ENCODE measurements around the gene ARMC7. TPM values are rescaled to one million over a fixed set of nuclear protein-coding genes. Genes with fewer than 3 reads are reported as not detected.

Gene ARMC7
- total and polyA plus RNA-seq, 2 of the 13 experiments (the other 11 are each of a cell fraction or from before 2014, with no cell fraction given), result 3.9 to 4.2 TPM

DNA sequence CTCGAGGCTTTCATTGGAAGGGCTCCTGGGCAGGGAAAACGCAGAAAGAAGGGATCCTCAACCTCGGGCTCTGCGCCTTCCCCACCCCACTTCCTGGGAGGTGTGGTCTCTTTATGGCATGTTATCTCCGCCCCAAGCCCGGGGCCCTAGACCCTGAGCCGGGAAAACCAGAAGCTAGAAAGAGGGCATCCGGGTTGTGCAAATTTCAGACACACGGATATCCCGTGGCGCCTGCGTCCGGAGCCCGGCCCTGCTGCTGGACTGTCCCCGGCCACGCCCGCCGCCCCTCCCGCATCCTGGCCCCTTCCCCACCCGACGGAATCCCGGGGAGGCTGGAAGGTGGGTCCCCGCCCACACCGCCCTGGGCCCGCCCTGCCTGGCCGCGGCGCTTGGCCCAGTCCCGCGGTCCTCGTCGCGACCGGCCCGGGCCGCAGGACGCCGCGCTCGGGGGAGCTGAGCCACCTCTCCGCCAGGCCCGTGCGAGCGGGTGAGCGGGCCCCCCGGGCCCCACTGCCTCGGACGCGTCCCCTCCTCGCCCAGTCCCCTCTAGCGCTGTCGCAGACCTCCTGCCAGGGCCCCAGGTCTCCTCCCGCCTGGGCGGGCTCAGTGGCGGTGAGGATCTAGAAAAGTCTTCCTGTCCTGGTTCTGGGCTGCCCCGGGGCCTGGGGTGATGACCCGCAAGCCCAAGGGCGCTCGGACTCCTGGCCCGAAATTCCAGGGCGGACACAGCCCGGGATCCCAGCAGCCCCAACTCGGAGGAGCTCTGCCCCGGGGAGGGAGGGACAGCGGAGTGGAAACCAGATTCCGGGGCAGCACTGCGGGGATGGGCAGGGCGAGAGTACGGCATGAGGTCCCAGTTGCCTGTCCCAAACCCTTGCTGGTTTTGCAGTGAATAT, 22.0 kb upstream of the ARMC7 start, which contains the start of gene SLC16A5 (continued):
- TF ChIP-seq MAF1 (CRISPR knock-in tag; IDR thresholded peaks at IDR 0.05; ENCODE audit: borderline replicate concordance) (no peak; the same call in 1 of the 2 replicates), ONECUT2 (CRISPR knock-in tag; IDR thresholded peaks at IDR 0.05) (no peak), MBNL3 (CRISPR knock-in tag; conservative IDR thresholded peaks at IDR 0.05) (no peak), ZNF343 (CRISPR knock-in tag; IDR thresholded peaks at IDR 0.05) (no peak), EHMT2 (IDR thresholded peaks at IDR 0.05; ENCODE audit: borderline replicate concordance, low read depth, low read length) (no peak), ZNF644 (CRISPR knock-in tag; IDR thresholded peaks at IDR 0.05; ENCODE audit: low read depth) (no peak), ADNP (CRISPR knock-in tag; IDR thresholded peaks at IDR 0.05) (no peak), ZNF616 (CRISPR knock-in tag; IDR thresholded peaks at IDR 0.05; ENCODE audit: low read depth) (peak; percentile 65; the same call in 1 of the 2 replicates), ZNF224 (CRISPR knock-in tag; IDR thresholded peaks at IDR 0.05) (no peak), CCDC6 (CRISPR knock-in tag; IDR thresholded peaks at IDR 0.05) (no peak), ZNF766 (CRISPR knock-in tag; IDR thresholded peaks at IDR 0.05; ENCODE audit: borderline replicate concordance) (peak; percentile 68; the same call in 1 of the 2 replicates), ZNF850 (CRISPR knock-in tag; conservative IDR thresholded peaks at IDR 0.05) (no peak), ZMYM3 (CRISPR knock-in tag; IDR thresholded peaks at IDR 0.05) (no peak), POGZ (CRISPR knock-in tag; IDR thresholded peaks at IDR 0.05) (no peak), ZFX (CRISPR knock-in tag; IDR thresholded peaks at IDR 0.05; ENCODE audit: low read depth) (peak; percentile 84), ZNF674 (CRISPR knock-in tag; IDR thresholded peaks at IDR 0.05; ENCODE audit: low read depth) (no peak), GTF3A (CRISPR knock-in tag; conservative IDR thresholded peaks at IDR 0.05) (no peak; the same call in 1 of the 2 replicates), CBX5 (CRISPR knock-in tag; IDR thresholded peaks at IDR 0.05; ENCODE audit: borderline replicate concordance) (peak; percentile 33; the same call in 1 of the 2 replicates), SRSF1 (optimal IDR thresholded peaks at IDR 0.05; ENCODE audit: low read depth, low read length) (no peak), ATM (IDR thresholded peaks at IDR 0.05; ENCODE audit: borderline replicate concordance) (no peak), ZNF615 (CRISPR knock-in tag; IDR thresholded peaks at IDR 0.05; ENCODE audit: borderline replicate concordance) (no peak), NR2F6 (IDR thresholded peaks at IDR 0.05) (peak; percentile 53; the same call in 1 of the 2 replicates), NR2F6 (CRISPR knock-in tag; IDR thresholded peaks at IDR 0.05) (peak; percentile 78), SUZ12 (IDR thresholded peaks at IDR 0.05; ENCODE audit: low read depth, low read length) (no peak), EED (CRISPR knock-in tag; IDR thresholded peaks at IDR 0.05) (peak; percentile 47; the same call in 1 of the 2 replicates), TSC22D2 (CRISPR knock-in tag; IDR thresholded peaks at IDR 0.05; ENCODE audit: borderline replicate concordance) (no peak; the same call in 1 of the 2 replicates)
- TF ChIP-seq, protein P1, sequence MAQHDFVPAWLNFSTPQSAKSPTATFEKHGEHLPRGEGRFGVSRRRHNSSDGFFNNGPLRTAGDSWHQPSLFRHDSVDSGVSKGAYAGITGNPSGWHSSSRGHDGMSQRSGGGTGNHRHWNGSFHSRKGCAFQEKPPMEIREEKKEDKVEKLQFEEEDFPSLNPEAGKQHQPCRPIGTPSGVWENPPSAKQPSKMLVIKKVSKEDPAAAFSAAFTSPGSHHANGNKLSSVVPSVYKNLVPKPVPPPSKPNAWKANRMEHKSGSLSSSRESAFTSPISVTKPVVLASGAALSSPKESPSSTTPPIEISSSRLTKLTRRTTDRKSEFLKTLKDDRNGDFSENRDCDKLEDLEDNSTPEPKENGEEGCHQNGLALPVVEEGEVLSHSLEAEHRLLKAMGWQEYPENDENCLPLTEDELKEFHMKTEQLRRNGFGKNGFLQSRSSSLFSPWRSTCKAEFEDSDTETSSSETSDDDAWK (CRISPR knock-in tag; IDR thresholded peaks at IDR 0.05), result no peak
- TF ChIP-seq, protein P2, sequence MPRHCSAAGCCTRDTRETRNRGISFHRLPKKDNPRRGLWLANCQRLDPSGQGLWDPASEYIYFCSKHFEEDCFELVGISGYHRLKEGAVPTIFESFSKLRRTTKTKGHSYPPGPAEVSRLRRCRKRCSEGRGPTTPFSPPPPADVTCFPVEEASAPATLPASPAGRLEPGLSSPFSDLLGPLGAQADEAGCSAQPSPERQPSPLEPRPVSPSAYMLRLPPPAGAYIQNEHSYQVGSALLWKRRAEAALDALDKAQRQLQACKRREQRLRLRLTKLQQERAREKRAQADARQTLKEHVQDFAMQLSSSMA (CRISPR knock-in tag; IDR thresholded peaks at IDR 0.05), result no peak
- TF ChIP-seq, protein P3, sequence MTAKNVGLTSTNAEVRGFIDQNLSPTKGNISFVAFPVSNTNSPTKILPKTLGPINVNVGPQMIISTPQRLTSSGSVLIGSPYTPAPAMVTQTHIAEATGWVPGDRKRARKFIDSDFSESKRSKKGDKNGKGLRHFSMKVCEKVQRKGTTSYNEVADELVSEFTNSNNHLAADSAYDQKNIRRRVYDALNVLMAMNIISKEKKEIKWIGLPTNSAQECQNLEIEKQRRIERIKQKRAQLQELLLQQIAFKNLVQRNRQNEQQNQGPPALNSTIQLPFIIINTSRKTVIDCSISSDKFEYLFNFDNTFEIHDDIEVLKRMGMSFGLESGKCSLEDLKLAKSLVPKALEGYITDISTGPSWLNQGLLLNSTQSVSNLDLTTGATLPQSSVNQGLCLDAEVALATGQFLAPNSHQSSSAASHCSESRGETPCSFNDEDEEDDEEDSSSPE (CRISPR knock-in tag; IDR thresholded peaks at IDR 0.05), result peak; percentile 17; the same call in 1 of the 2 replicates
